Erythroblast (primary cell): ENCODE results near the gene PPP2R2C.

Experiments used
- GATA1 ChIP-seq: IDR thresholded peaks from 2 replicates; pipeline ENCODE4 v1.6.1; 2011; ENCODE audit warnings: low read depth, mild to moderate bottlenecking, control low read depth, low read length, moderate library complexity
- POLR2A ChIP-seq: IDR thresholded peaks from 2 replicates; pipeline ENCODE4 v1.6.1; 2011; ENCODE audit warnings: mild to moderate bottlenecking, low read length

GRCh38 chr4:6452897-6453687 is 19.3 kb downstream of the PPP2R2C start:
- TF ChIP-seq POLR2A: no peak
- TF ChIP-seq GATA1: no peak
